Kasumi-1 (cell line): ENCODE data around the gene CYP4F2.
"Not testable (repeated sequence)": the region's sequence is repeated elsewhere in the genome, so short reads cannot be mapped to it uniquely, and the experiment has no call there.

Source experiments
- DNase-seq, 2 experiments: peaks; one replicate each; lab custom pipeline; 2025; lab: John Stamatoyannopoulos, UW

The CYP4F2 gene

GRCh38 chr19:15900032-15900431, 2.2 kb upstream of the CYP4F2 start:
- not testable (repeated sequence) for DNase-seq

GRCh38 chr19:15899561-15899960, 1.7 kb upstream of the CYP4F2 start:
- not testable (repeated sequence) for DNase-seq

- no peak for DNase-seq
These were observed 692 bp downstream of the CYP4F2 start for GRCh38 chr19:15897026-15897737.

- DNase-seq = no peak
These were observed 1.9 kb downstream of the CYP4F2 start for GRCh38 chr19:15895876-15896430.

- no peak for DNase-seq
These were observed 3.5 kb downstream of the CYP4F2 start for GRCh38 chr19:15894359-15894758.

- no peak for DNase-seq
These were observed 4.4 kb downstream of the CYP4F2 start for GRCh38 chr19:15893477-15893876.

GRCh38 chr19:15892012-15892411, 5.9 kb downstream of the CYP4F2 start:
- DNase-seq = no peak

- no peak for DNase-seq
These were observed 6.4 kb downstream of the CYP4F2 start for GRCh38 chr19:15891434-15891833.

GRCh38 chr19:15889339-15889738, 8.5 kb downstream of the CYP4F2 start:
- not testable (repeated sequence) for DNase-seq

GRCh38 chr19:15885919-15886318, 12.0 kb downstream of the CYP4F2 start:
- DNase-seq = no peak

GRCh38 chr19:15885167-15885566, 12.7 kb downstream of the CYP4F2 start:
- DNase-seq = no peak

GRCh38 chr19:15883329-15883728, 14.5 kb downstream of the CYP4F2 start:
- DNase-seq = peak in 1 of 2 experiments; percentile 21

GRCh38 chr19:15874821-15875474, 22.9 kb downstream of the CYP4F2 start:
- DNase-seq = no peak

- DNase-seq = not testable (repeated sequence)
These were observed 24.1 kb downstream of the CYP4F2 start for GRCh38 chr19:15873771-15874170.

GRCh38 chr19:15871570-15871969, 26.3 kb downstream of the CYP4F2 start:
- peak; percentile 27 to 56 for DNase-seq

- peak; percentile 63 to 72 for DNase-seq
These were observed 28.0 kb downstream of the CYP4F2 start for GRCh38 chr19:15869873-15870272.

- peak; percentile 98 to 99 for DNase-seq
These were observed 28.7 kb downstream of the CYP4F2 start for GRCh38 chr19:15869109-15869555.

- DNase-seq = peak; percentile 19 to 21
These were observed 31.2 kb downstream of the CYP4F2 start for GRCh38 chr19:15866636-15867035.

- no peak for DNase-seq
These were observed 33.0 kb downstream of the CYP4F2 start for GRCh38 chr19:15864824-15865223.

- DNase-seq = no peak
These were observed 34.6 kb downstream of the CYP4F2 start for GRCh38 chr19:15863272-15863671.

- DNase-seq = no peak
These were observed 35.4 kb downstream of the CYP4F2 start for GRCh38 chr19:15862444-15862843.

GRCh38 chr19:15860522-15860921, 37.4 kb downstream of the CYP4F2 start:
- no peak for DNase-seq

- DNase-seq = no peak
These were observed 38.7 kb downstream of the CYP4F2 start for GRCh38 chr19:15859187-15859586.
